NCI-H2107 (cell line): ENCODE measurements around the gene IGF2BP3.

Experiments
- DNase-seq: peaks from one replicate; lab custom pipeline; 2025; lab: John Stamatoyannopoulos, UW

IGF2BP3 gene

DNA sequence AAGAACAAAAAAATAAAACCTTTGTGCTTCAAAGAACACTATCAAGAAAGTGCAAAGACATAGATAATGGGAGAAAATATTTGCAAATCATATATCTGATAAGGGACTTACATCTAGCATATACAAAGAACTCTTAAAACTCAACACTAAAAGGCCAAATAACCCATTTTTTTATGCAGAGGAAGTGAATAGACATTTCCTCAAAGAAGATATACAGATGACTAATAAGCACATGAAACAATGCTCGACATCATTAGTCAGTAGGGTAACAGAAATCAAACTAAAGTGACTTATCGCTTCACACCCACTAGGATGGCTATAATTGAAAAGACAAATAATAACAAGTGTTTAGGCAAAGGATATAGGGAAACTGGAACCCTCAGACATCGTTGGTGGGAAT, 93.2 kb downstream of the IGF2BP3 start:
- no peak for DNase-seq

DNA sequence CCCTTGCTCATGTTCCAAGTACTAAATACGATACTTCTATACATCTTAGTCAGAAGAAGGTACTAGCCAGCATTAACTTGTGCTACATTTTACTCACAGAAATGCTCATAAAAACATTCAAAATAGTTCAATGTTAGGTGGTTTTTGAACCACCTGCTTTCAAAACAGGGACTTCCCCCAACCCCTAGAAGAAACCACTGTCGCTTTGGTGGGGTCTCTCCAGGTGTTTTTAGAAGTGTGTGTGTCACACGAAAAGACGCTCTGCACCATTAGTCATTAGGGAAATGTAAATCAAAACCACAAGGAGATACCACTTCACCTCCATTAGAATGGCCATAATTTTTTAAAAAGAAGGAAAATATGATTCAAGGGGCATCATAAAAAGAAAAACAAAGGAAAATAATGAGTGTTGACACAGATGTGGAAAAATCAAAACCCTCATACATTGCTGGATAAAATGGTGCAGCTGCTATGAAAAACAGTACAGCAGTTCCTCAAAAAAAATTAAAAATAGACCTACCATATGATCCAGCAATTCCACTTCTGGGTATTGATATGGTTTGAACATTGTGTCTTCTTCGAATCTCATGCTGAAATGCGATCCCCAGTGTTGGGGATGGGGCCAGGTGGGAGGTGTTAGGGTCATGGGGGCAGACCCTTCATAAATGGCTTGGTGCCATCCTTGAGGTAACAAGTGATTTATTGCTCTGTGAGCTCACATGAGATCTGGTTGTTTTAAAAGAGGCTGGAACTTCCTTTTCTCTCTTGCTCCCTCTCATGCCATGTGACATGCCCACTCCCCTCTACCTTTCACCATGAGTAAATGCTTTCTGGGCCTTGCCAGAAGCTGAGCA, 96.9 kb downstream of the IGF2BP3 start:
- DNase-seq = no peak

DNA sequence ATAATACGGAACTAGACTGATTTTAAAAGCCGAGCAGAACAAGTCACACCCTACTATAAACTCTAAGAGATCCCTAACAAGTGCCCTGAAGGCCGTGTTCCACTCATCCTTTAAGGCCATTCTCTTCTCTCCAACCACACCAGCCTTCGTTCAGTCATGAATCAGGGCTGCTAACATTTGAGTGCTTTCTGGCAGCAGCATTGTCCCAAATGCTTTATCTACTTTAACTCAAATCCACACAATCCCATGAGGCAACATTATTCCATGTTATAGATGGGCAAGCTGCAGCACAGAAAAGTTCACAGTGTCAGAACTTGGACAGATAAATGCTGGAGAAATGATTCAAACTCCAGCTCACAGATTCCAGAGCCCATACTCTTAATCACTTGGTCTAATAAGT, 97.7 kb downstream of the IGF2BP3 start:
- no peak for DNase-seq

DNA sequence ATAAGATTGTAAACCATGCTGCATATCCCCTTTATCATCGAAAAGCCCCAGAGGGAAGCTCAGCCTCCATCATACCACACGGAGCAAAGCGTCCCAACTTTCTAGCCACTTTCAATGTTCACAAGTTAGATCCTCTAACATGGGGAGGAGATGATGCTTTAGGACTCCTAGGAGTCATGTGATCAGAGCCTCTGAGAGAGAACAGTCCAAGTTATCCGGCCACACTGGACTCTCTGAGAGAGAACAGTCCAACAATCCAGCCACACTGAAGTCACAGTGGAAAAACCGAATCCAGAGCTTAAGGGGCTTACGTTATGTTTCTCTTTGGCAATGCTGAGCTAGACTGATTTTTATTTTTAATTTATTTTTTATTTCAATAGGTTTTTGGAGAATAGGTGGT, 98.6 kb downstream of the IGF2BP3 start:
- DNase-seq = no peak

DNA sequence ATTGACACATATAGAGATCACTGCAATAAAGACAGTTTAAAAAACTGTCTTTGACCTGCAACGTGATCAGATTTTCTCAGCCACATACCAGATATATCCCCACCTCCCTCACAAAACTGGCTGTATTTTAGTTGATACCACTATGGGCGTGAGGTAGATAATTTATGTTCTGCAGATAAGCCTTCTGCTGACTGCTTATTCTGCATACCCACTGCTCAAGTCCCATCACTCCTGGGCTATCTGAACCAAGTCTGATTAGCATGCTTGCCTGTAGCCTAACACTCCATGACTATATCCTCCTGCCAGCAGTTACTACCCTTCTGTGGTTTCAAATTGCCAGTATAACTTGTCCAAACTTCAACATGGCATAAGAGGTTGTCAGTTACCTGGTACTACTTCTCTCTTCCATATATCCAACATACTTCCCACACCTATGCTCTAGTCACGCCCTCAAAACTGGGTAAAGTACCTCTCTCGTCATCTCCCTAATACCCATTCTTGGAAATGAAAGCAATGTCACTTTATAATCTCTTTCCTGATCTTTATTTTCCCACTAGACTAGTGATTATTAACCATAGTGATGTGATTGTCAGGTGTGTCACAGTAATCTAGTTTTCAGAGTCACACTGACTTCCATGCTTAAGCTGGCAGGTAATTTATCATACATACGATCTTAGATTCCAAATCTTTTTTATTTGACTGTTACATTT, 100.4 kb downstream of the IGF2BP3 start:
- no peak for DNase-seq

DNA sequence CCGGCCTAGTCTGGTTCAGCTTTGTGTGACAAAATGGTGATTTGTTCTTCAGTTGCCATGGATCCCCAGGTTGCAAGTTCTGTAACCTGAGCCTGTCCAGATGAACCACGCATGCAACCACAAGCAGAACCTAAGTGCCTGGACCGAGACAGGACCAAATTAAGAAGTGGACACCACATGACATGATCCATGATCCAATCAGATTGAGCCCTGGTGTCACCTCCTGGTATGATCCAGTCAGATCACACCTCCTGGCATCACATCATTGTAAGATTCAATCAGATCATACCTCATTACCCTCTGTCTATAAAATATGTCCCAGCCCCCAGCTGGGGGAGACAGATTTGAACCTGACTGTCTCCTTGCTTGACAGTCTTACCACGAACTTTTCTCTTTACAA, 101.2 kb downstream of the IGF2BP3 start:
- no peak for DNase-seq

DNA sequence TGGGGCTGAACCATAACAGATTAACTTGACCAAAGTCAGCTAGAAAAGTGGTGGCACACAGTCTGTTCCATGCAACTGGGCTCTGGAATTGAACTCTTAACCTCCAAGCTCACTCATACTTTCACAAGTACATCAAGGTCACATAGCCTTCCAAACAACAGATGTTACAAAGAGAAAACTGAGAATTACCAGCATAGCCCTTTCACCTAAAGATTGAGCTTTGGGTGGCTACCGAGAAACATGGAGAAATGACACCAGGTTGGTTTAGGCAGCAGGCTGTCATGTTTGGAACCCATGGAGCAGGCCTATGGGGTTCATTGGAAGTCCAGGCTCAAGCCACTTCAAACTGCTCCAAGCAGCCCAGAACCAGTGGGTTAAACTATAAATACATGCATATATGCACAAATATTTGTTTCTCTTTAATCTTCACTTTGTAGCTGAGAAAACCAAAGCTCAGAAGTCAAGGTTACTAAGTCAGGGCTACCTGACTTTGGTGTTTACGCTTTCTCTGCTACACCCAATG, 112.1 kb downstream of the IGF2BP3 start:
- DNase-seq = no peak

DNA sequence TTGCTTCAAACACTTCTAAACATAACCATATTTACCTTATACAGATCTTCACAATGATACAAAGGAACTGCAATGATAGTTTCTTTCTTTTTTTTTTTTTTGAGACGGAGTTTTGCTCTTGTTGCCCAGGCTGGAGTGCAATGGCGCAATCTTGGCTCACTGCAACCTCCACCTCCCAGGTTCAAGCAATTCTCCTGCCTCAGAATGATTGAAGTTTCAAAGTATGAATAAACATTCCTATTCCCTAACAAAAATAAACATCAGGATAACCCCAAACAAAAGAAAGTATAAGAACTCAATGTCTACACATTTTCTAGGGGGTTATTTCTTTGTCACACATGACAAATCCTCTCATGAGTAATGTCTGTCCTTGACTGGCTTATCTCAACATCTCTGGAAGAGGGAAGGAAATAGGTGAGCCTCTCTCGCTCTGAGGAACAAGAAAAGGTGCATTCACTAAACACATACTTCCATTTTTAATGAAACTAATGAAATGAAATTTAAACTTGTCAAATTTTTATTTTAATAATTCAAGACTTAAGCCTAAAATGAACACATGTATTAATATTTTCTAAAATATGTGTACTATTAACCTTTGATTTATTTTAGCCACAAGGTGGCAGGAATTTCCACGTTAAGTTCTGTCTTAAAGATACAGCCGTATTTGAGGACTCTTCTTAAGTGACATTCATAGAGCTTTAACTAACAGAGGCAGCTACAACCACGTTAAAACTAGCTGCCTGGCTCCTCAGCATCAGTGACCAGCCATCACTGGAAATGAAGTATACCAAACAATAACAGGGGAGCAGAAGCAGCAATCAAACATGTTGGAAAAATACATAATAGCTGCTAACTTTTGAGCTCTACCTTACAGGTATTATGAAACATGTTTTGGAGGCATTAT, 112.8 kb downstream of the IGF2BP3 start:
- no peak for DNase-seq

DNA sequence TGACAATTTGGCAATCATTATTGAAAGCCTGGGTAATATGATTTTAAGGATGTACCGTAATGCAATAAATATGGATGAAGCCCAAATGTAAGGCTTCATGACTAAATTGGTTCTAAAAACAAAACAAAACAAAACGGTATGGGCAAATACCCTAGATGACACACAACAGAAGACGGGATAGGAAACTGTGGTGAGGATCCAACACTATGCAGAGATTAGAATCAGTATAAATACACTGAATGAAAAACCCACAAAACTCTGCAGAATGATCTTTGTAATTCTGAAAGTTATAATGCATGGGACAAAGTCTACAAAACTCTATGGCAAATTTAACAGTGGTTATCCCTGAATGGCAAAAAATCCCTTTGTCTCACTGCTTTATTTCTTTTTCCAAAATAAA, 113.6 kb downstream of the IGF2BP3 start:
- no peak for DNase-seq

DNA sequence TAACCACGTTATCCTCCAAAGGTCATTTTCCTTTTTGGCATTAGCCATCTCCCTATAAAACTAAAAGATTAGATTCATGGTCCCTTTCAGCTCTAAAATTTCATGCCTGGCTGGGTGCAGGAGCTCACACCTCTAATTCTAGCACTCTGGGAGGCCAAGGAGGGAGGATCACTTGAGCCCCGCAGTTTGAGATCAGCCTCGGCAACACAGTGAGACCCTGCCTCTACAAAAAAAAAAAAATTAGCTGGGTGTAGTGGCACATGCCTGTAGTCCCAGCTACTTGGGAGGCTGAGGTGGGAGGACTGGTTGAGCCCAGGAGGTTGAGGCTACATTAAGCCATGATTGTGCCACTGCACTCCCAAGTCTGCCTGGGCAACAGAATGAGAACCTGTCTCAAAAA, 114.1 kb downstream of the IGF2BP3 start:
- DNase-seq = no peak

DNA sequence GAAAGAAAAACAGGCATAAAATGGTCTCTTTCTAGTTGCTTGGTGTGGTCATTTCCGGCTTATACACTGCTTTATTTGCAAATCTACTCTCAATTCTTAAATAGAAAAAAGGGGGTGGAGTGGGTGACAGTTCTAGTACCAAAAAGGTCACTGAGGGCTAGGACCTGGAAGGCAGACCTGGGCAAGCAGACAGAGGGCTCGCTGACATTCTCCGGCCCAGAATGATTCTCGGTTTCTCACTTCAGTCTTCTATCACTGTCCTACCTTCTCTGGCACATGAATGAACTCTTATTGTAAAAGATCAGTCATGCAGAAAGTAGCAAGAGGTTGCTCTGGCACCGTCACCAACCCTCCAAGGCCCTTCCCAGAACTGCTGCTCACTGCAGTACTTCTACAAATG, 117.1 kb downstream of the IGF2BP3 start:
- no peak for DNase-seq

DNA sequence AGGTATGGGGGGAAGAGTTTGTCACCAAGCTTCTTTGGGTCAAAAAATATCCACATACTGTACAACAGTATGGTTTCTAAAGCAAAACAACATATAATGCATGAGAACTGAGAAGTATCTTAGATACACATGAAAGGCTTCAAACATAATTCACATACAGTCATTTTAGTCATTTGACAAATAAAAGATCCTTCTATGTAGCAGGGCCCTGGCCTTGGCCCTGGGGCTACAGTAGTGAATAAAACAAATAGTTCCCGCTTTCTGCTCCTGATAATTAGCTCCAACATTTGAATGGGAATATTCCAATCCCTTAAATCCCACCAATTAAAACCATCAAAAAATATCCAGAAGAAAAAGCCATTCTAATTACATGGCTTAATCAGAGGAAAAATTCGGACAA, 119.8 kb downstream of the IGF2BP3 start:
- no peak for DNase-seq

DNA sequence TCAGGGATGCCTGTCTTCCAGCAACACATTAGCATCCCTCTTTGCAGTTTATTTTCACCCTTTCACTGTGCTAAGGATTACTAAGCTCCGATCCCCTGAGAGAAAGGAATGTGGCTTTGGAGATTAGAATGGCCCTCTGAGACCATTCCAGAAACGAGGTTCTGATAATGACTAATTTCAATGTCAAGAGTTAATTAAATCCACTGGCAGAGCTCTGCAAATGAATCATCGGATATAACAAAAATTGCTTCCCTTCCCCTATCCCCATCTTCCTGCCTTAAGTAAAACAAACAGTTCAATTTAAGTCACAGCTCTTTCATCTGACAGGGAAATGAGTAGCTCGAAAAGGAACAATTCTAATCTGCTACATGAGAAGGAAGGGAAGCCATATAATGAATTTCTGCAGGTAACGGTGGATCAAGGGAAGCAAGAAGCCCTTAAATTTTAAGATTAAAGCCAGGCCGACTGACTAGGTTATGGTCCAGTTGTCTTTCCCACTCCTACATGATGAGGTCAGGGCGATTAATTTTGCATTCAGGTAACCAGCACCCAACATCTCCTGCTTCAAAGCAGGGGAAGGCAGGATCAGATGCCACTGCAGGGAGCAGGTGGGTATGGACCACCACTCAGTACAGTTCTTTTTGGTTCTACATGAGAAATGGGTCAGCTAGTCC, 120.7 kb downstream of the IGF2BP3 start:
- no peak for DNase-seq

DNA sequence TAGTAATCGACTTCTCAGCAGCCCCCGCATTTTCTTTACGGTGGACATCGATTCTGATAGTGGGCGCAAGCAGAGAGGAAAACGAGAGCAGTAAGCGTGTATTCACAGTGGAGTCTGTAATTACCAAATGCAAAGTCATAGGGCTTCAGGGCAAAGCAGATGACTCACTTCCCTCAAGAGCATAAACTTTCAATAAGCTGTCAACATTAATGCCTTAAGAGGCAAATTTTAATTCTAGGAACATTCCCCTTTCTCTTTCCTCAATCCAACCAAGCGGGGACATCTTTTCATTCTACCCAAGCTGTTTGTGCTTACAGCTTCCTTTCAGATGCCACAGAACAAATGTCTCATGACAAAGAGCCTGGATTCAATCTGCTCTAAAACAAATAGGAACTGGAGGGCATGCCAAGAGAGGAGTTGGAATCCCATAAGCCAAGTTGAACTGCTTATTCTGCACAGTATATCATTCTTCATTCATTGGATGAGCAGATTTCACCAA, 122.6 kb downstream of the IGF2BP3 start:
- DNase-seq = no peak

DNA sequence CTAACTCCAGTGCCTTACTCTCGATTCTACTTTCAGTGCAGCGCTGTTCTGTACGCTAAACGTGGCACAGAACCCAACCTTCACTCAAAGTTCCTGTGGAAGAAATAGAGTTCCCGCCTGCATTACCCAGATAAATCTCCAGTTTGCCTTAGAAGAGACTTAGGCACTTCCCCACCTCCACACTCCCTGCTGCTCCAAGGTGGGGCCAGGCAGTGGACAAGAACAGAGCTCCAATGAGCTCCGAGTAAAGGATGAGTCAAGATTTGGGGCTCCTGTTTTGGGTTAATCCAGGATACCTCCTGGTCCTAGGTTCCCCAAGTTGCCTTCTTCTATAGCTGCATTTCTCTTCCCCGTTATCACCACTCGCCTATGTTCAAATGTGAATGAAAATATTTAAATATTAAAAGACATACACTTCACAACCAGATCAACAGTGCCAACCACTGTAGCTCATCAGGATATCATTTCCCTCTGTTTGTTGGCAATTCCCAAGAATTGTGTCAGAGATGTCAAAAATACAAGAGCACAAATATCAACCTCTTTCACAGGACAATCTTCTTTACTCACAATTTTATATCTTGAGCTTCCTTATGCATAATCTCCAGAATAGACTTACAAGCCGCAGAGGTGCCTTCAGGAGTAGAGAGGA, 123.1 kb downstream of the IGF2BP3 start:
- DNase-seq = no peak

DNA sequence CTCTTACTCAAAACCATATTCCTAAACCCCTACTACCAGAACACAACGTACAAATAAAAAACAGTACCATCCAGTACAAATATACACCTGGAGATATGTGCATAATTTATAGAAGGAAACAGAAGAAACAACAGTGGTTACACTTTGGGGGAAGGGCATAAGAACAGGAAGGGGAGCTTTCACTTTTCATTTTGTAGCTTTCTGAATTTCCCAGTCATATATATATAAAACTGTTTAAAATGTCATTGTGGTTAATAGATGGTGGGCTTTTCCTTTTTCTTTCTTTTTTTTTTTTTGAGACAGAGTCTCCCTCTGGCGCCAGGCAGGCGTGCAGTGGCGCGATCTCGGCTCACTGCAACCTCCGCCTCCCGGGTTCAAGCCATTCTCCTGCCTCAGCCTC, 124.0 kb downstream of the IGF2BP3 start:
- DNase-seq = no peak

DNA sequence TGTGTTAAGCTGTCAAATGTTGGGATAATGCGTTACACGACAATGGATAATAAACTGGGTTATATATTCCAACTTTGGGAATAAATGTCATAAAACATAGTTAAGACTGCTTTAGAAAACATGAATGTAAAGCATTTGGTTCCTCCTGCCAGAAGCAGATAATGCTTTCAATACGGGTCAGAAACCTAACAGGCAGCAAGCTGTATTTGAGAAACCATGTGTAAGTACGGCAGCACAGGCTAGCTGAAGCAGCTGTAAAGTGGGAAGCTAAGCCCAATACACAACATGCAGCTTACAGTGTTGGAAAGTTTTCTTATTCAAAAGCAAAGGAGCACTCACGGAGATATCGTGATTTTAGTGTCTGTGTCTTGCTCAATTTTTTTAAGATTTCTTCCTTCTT, 124.7 kb downstream of the IGF2BP3 start:
- no peak for DNase-seq

DNA sequence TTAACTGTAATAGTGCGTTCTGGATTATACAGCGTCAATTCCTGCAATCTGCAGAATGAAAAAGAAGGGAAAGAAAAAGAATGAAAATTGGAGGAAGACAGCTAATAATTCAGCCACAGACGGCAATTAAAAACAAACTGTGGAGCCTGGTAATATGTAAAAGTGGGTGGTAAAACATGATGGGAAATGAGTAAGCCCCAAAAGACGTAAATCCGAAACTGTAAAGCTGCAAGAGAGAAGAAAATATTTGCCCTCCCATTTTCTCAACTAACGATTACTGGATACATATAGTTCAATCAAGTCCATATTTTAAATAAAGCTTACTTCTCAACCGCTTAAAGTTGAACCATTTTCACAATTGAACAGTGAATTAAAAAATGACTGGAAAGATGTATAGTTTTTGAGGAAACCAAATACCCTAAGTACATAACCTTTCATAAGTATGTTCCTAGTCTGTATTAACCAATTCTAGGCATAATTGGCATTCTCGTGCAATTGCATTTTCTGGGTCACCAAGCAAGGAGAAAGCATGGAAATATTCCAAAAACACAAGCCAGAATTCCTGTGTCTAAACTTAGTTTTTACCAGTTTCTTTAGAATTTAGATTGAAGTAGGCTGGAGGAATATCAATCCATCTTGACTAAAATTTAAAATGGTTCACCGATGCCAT, 126.3 kb downstream of the IGF2BP3 start:
- DNase-seq = no peak

DNA sequence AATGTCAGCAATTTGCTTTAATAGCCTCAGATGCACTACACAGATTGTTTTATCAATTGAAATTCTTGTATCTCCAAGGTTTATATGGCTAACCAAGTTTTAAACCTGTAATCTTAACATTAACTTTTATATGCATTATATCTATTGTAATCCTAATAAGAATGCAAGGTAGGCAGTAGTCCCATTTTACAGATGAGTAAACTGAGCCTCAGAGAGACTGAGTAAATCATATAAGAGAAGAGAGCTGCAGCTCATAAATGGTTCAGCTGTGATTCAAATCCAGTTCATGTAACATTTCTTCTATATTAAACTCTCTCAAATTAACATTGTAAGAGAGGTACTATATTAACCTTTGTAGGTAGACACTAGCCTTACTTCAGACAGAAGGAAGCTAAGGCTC, 127.2 kb downstream of the IGF2BP3 start:
- no peak for DNase-seq

DNA sequence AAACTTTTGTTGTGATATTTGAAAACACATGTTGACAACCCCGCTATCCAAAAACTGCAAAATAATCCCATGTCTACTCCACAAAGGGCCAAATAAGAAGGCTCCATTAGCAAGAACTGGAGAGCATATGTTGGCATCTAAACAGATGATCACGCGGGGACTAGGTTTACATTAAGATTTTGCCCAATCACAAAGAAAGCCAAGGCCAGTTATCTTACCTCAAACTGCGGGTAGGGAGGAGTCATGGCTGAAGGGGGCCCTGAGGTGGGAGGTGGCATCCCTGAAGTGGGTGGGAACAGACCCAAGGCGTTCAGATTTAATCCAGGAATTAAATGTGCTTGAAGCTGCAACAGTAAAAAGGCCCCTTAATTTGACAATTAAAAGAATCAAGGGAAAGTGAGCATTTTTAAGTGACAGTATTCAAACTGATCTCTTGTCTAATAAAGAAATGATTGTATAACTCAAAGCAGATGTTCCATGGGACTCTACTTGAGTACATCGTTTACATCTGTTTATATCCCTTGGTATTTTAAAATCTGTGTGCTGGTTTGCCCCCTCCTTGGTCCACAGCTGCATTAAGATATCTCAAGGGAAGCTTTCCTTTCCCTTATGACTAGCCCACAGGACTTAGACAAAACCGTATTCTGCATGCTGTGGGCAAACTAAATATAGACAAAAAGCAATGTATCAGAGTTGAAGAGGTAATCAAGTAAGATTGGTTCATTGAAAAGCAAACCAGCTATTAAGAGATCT, 128.3 kb downstream of the IGF2BP3 start:
- DNase-seq = no peak
